ENCODE measurements around the gene RNPEP.
A peak's percentile ranks its signal among the peaks of the same experiment; 100 is the strongest.

- TF ChIP-seq POLR2A (IDR thresholded peaks at IDR 0.05) (peak in 2 of 4 donors; percentile 77 to 82), CTCF (IDR thresholded peaks at IDR 0.05) (peak in 5 of 6 experiments; percentile 14 to 72 (median 52)), POLR2AphosphoS5 (IDR thresholded peaks at IDR 0.05) (peak; percentile 63 to 64), EP300 (IDR thresholded peaks at IDR 0.05) (no peak)
Measured at GRCh38 chr1:201982623-201983379, at the start of gene RNPEP.

Measured in upper lobe of left lung (tissue), 4 donors.